Tibial artery (tissue), 4 donors: ENCODE results near the gene CORO7.

Source experiments
- DNase-seq, 2 donors: peaks; one replicate each; pipeline ENCODE4 v3.0.0-alpha.2; 2019
- H3K27ac ChIP-seq, 2 donors: fragments of 200-600 bp; sonication (generic) in 1 of 2; 1 replicate in 1 of 2; 2 replicates in 1 of 2; pipeline ENCODE4 v1.5.1; 2018 to 2019; ENCODE audit warnings: mild to moderate bottlenecking in 1 of 2
- H3K27me3 ChIP-seq, 2 donors: fragments of 200-600 bp; sonication (generic) in 1 of 2; one replicate each; pipeline versions ENCODE4 v1.5.1 to v1.6.0; 2016 to 2019
- H3K36me3 ChIP-seq, 3 donors: fragments of 200-600 bp; sonication (generic) in 2 of 3; one replicate each; pipeline ENCODE4 v1.5.1; 2016 to 2019; ENCODE audit warnings: mild to moderate bottlenecking in 2 of 3
- H3K4me1 ChIP-seq, 4 donors: fragments of 200-600 bp; sonication (generic) in 2 of 4; 1 replicate in 3 of 4; 2 replicates in 1 of 4; pipeline ENCODE4 v1.5.1; 2016 to 2019
- H3K4me3 ChIP-seq, 2 donors: fragments of 200-600 bp; sonication (generic) in 1 of 2; 1 replicate in 1 of 2; 2 replicates in 1 of 2; pipeline ENCODE4 v1.5.1; 2018 to 2019; ENCODE audit warnings: mild to moderate bottlenecking in 2 of 2
- H3K9me3 ChIP-seq, 3 donors: fragments of 200-600 bp; sonication (generic) in 1 of 3; one replicate each; pipeline ENCODE4 v1.5.1; 2016 to 2019
- CTCF ChIP-seq, 2 experiments: fragments of 200-600 bp in 1 of 2; fragments of 450-650 bp in 1 of 2; IDR thresholded peaks; one replicate each; pipeline ENCODE4 v1.5.1; 2017 to 2019; ENCODE audit warnings: antibody characterized with exemption in 2 of 2, mild to moderate bottlenecking in 1 of 2, moderate library complexity in 1 of 2
- intact Hi-C: fragments of 100-400 bp; cut with DNase I; formaldehyde crosslinking; loops from one replicate; pipeline ENCODE4 v1.15.0; 2023; ENCODE audit warnings: low total_unique reads

CORO7 gene

GRCh38 chr16:4316108-4316863 lies 100.1 kb downstream of the CORO7 start:
- H3K36me3 ChIP-seq, result no peaks in the 10 kb centered on the region
- H3K27me3 ChIP-seq, result no peaks in the 10 kb centered on the region
- H3K27ac ChIP-seq, result peak overlapping the region; percentile 93 to 99
- TF ChIP-seq CTCF (IDR thresholded peaks at IDR 0.05), result no peak
- DNase-seq, result no peak
- peaks cover 0 to 59% (median 50%) of the 10 kb centered on the region in 4 donors for H3K4me1 ChIP-seq
- H3K9me3 ChIP-seq, result no peaks in the 10 kb centered on the region
- peak overlapping the region; percentile 82 to 87 for H3K4me3 ChIP-seq
- intact Hi-C loops, result no loop called here

GRCh38 chr16:4315186-4316107 lies 100.9 kb downstream of the CORO7 start, which contains the start of gene GLIS2:
Gene GLIS2 (plus strand): TSS chr16:4316067. CDS start chr16:4332281, 16,214 bp downstream.
- peak; percentile 67 to 89 for DNase-seq
- Histone ChIP-seq H3K27me3 (no peaks in the 10 kb centered on the region), H3K36me3 (no peaks in the 10 kb centered on the region), H3K4me1 (peaks cover 0 to 51% (median 41%) of the 10 kb centered on the region in 4 donors), H3K27ac (peak within 1 kb of the TSS; percentile 93 to 99), H3K4me3 (peak within 1 kb of the TSS; percentile 82 to 87), H3K9me3 (no peaks in the 10 kb centered on the region)
- intact Hi-C loops, result no loop called here
- no peak for TF ChIP-seq CTCF (IDR thresholded peaks at IDR 0.05)

GRCh38 chr16:4314532-4315185 lies 101.7 kb downstream of the CORO7 start:
- DNase-seq, result peak in 1 of 2 donors; percentile 74
- TF ChIP-seq CTCF (IDR thresholded peaks at IDR 0.05), result no peak
- peak overlapping the region; percentile 82 to 87 for H3K4me3 ChIP-seq
- no peaks in the 10 kb centered on the region for H3K36me3 ChIP-seq
- H3K27ac ChIP-seq, result peak overlapping the region; percentile 93 to 99
- no peaks in the 10 kb centered on the region for H3K9me3 ChIP-seq
- no peaks in the 10 kb centered on the region for H3K27me3 ChIP-seq
- intact Hi-C loops, result no loop called here
- H3K4me1 ChIP-seq, result peaks cover 0 to 50% (median 39%) of the 10 kb centered on the region in 4 donors

GRCh38 chr16:4313563-4314531 lies 102.5 kb downstream of the CORO7 start:
- Histone ChIP-seq H3K36me3 (no peaks in the 10 kb centered on the region), H3K4me1 (peaks cover 0 to 45% (median 32%) of the 10 kb centered on the region in 4 donors), H3K27me3 (no peaks in the 10 kb centered on the region), H3K4me3 (no peak overlapping the region), H3K9me3 (no peaks in the 10 kb centered on the region), H3K27ac (peak overlapping the region in 1 of 2 donors; percentile 99)
- peak; percentile 43 to 59 for TF ChIP-seq CTCF (IDR thresholded peaks at IDR 0.05)
- DNase-seq, result no peak
- intact Hi-C loops, result no loop called here
